ENCODE measurements around the gene TRIB2.

DNA sequence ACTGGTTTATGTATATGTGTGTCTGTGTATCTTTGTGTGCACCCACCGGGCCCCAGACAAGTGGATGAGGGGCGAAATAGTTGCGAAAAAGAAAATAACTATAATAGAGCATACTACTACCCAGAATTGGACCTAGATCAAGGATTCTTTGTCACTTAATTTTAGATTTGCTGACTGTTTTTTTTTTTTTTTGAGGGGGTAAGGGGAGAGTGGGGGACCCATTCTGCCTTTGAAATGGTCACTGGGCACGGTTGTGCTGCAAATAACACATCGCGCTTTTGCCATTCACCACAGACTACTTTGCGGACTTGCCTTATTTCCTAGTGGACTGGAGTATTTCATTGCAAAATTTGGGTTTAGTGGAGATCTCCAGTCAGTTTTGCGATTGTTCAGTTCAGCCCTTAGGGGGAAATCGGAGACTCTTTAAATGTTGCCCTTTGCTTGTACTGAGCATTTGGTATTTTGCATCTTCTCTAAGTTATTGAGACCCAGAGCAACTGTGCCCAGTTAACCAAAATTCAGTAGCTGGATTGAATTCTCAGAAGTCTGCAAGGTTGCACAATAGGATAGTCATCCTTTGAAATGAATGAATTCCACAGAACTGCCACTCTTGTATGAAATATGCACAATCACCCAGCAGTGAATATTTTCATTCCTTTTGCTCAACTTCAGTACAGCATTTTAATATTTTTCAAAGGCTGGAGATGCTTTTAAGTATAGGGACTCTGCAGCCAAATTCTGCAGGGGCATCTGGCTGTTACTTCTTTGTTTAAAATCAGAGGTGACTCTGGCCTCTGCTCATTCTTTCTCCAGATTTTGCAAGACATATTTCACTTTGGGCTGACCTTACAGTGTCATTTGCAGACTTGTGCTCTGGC lies 2.9 kb downstream of the TRIB2 start:
- TF ChIP-seq POLR2AphosphoS5 (IDR thresholded peaks at IDR 0.05; ENCODE audit: low read depth, low read length) (no peak), TAF1 (IDR thresholded peaks at IDR 0.05; ENCODE audit: borderline replicate concordance, low read depth, low read length) (no peak)

Measured in GM12892 (cell line).